B cell (primary cell): ENCODE results near the gene FRK. TPM values are rescaled to one million over a fixed set of nuclear protein-coding genes. Genes with fewer than 3 reads are reported as not detected.
"Not testable (repeated sequence)": the region's sequence is repeated elsewhere in the genome, so short reads cannot be mapped to it uniquely, and the experiment has no call there.

Source experiments
- ATAC-seq: fragments of 200-7000 bp; cut with Tn5 transposase; one replicate; pipeline ENCODE4 v1.10.0; 2021; ENCODE audit warnings: low read depth, mild to moderate bottlenecking, moderate number of reproducible peaks, moderate library complexity
- CTCF ChIA-PET: fragments of 350-600 bp; sonication (Branson Sonifier 250); formaldehyde crosslinking; loops from one replicate; lab custom pipeline; 2021; ENCODE audit warnings: antibody characterized with exemption, inconsistent platforms; lab: Charles Lee
- POLR2A ChIA-PET: fragments of 350-600 bp; sonication (Branson Sonifier 250); formaldehyde crosslinking; loops from one replicate; lab custom pipeline; 2021; ENCODE audit warnings: antibody characterized with exemption; lab: Charles Lee
- DNase-seq: peaks from one replicate; pipeline ENCODE4 v3.0.0; 2013
- H2AFZ ChIP-seq: 2 replicates; pipeline ENCODE4 v1.6.1; 2012; ENCODE audit warnings: mild to moderate bottlenecking, low read depth, low read length; ENCODE audit not compliant: insufficient read depth, poor library complexity, severe bottlenecking
- H3K27ac ChIP-seq, 2 donors: 1 replicate in 1 of 2; 2 replicates in 1 of 2; pipeline ENCODE4 v1.5.1; 2012 to 2013; ENCODE audit warnings: low read length in 2 of 2, mild to moderate bottlenecking in 2 of 2, moderate library complexity in 1 of 2
- H3K27me3 ChIP-seq, 4 experiments: fragments of 200-600 bp in 1 of 4; sonication (generic) in 1 of 4; replicated peaks in 1 of 4; 1 replicate in 2 of 4; 2 replicates in 2 of 4; pipeline versions ENCODE4 v1.6.1 to v1.7.0; 2013 to 2016; ENCODE audit warnings: low read length in 3 of 4, mild to moderate bottlenecking in 2 of 4, mixed read lengths in 1 of 4, moderate library complexity in 1 of 4; ENCODE audit not compliant: insufficient read depth in 4 of 4, control insufficient read depth in 3 of 4; ENCODE audit errors: control extremely low read depth in 1 of 4
- H3K36me3 ChIP-seq, 2 experiments: replicated peaks in 1 of 2; 1 replicate in 1 of 2; 2 replicates in 1 of 2; pipeline versions ENCODE4 v1.6.1 to v1.7.1; 2013; ENCODE audit warnings: low read length in 1 of 2; ENCODE audit not compliant: insufficient read depth in 2 of 2, control insufficient read depth in 1 of 2; ENCODE audit errors: control extremely low read depth in 1 of 2, extremely low read depth in 1 of 2
- H3K4me1 ChIP-seq, 2 donors: fragments of 200-600 bp in 1 of 2; sonication (generic) in 1 of 2; 1 replicate in 1 of 2; 2 replicates in 1 of 2; pipeline versions ENCODE4 v1.5.1 to v1.6.1; 2013 to 2017; ENCODE audit warnings: low read length in 2 of 2; ENCODE audit not compliant: control insufficient read depth in 2 of 2, insufficient read depth in 2 of 2
- H3K4me2 ChIP-seq: replicated peaks from 2 replicates; pipeline ENCODE3; 2012; ENCODE audit warnings: mild to moderate bottlenecking, low read depth, low read length; ENCODE audit not compliant: poor library complexity, severe bottlenecking
- H3K4me3 ChIP-seq, 5 experiments: fragments of 200-600 bp in 1 of 5; sonication (generic) in 1 of 5; 1 replicate in 3 of 5; 2 replicates in 2 of 5; pipeline versions ENCODE4 v1.5.1 to v1.7.0; 2011 to 2016; ENCODE audit warnings: low read length in 4 of 5, mild to moderate bottlenecking in 4 of 5, low read depth in 2 of 5, control low read depth in 1 of 5, moderate library complexity in 1 of 5; ENCODE audit not compliant: insufficient read depth in 1 of 5; ENCODE audit errors: control extremely low read depth in 1 of 5, extremely low read depth in 1 of 5
- H3K79me2 ChIP-seq: fragments of 200-600 bp; sonication (generic); one replicate; pipeline ENCODE4 v1.6.0; 2016; ENCODE audit warnings: low read length; ENCODE audit not compliant: control insufficient read depth, insufficient read depth
- H3K9ac ChIP-seq: fragments of 200-600 bp; sonication (generic); 2 replicates; pipeline ENCODE4 v1.6.1; 2017; ENCODE audit warnings: mild to moderate bottlenecking, low read length, moderate library complexity
- H3K9me3 ChIP-seq, 3 donors: one replicate each; pipeline versions ENCODE4 v1.6.1 to v1.7.1; 2013; ENCODE audit warnings: low read length in 2 of 3; ENCODE audit not compliant: control insufficient read depth in 2 of 3, insufficient read depth in 1 of 3; ENCODE audit errors: control extremely low read depth in 1 of 3
- H4K20me1 ChIP-seq: 2 replicates; pipeline ENCODE4 v1.6.0; 2012; ENCODE audit warnings: mild to moderate bottlenecking, low read length; ENCODE audit not compliant: insufficient read depth, control insufficient read depth, poor library complexity, severe bottlenecking
- H3K27ac Mint-ChIP-seq: one replicate; pipeline ENCODE4 v1.8.0; 2021; ENCODE audit warnings: mixed read lengths
- H3K27me3 Mint-ChIP-seq: one replicate; pipeline ENCODE4 v1.8.0; 2021; ENCODE audit warnings: mixed read lengths
- H3K4me1 Mint-ChIP-seq: one replicate; pipeline ENCODE4 v1.8.0; 2021; ENCODE audit warnings: mixed read lengths
- H3K4me3 Mint-ChIP-seq: one replicate; pipeline ENCODE4 v1.8.0; 2021; ENCODE audit warnings: mixed read lengths
- H3K9me3 Mint-ChIP-seq: one replicate; pipeline ENCODE4 v1.8.0; 2022; ENCODE audit warnings: mixed read lengths; ENCODE audit not compliant: insufficient read depth
- EZH2 ChIP-seq: IDR thresholded peaks from 2 replicates; pipeline ENCODE4 v1.6.1; 2012; ENCODE audit warnings: borderline replicate concordance, low read depth, mild to moderate bottlenecking, moderate library complexity, low read length; ENCODE audit not compliant: insufficient read depth, poor library complexity, severe bottlenecking
- WGBS: methylation state at CpG from one replicate; pipeline ENCODE4 v1.1.5; 2013; ENCODE audit warnings: missing lambda C conversion rate; ENCODE audit not compliant: insufficient coverage; 5-methylcytosine and 5-hydroxymethylcytosine counted together
- intact Hi-C: fragments of 100-400 bp; cut with micrococcal nuclease; formaldehyde crosslinking; loops from one replicate; pipeline ENCODE4 v1.10.0; 2022
- polyA plus RNA-seq: library from polyadenylated mRNA; depleted of rRNA; stranded (reverse); fragments of >200 nt; gene quantifications from 2 replicates; pipeline ENCODE4 v1.2.3, GENCODE V29; 2012
- total RNA-seq, 2 donors: library from RNA; stranded (reverse); fragments of 120-200 nt in 1 of 2; gene quantifications; 1 replicate in 1 of 2; 2 replicates in 1 of 2; pipeline versions ENCODE4 v1.2.3 to v1.2.4, GENCODE V29; 2013 to 2022
- TF ChIP-seq, protein P1 (sequence below): fragments of 200-600 bp; IDR thresholded peaks from one replicate; pipeline ENCODE4 v1.8.0; 2022; ENCODE audit warnings: antibody characterized with exemption, mild to moderate bottlenecking

FRK gene
- total and polyA plus RNA-seq, 2 donors (not counting 1 experiment from before 2014, with no cell fraction given), result 0.01 to 0.07 TPM

DNA sequence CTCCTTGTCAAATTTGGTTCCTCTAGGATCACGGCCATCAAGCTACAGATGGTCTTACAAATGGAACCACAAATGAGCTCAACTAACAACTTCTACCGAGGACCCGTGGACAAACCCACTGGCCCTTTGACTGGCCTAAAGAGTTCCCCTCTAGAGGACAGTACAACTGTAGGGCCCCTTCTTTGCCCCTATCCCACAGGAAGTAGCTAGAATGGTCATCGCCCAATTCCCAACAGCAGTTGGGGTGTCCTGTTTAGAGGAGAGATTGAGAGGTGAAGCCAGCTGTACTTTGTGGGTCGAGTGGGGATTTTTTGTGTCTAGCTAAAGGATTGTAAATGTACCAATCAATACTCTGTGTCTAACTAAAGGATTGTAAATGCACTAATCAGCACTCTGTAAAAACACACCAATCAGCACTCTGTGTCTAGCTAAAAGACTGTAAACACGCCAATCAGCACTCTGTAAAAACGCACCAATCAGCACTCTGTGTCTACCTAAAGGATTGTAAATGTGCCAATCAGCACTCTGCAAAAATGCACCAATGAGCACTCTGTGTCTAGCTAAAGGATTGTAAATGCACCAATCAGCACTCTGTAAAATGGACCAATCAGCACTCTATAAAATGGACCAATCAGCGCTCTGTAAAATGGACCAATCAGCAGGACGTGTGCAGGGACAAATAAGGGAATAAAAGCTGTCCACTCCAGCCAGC, 35.5 kb upstream of the FRK start:
- H3K27me3 Mint-ChIP-seq, H3K4me2 ChIP-seq, H3K4me3 Mint-ChIP-seq, H4K20me1 ChIP-seq, H3K36me3 ChIP-seq, DNase-seq, H3K9me3 ChIP-seq, H3K27ac Mint-ChIP-seq, H3K27me3 ChIP-seq, POLR2A ChIA-PET, H2AFZ ChIP-seq, H3K4me1 Mint-ChIP-seq, H3K4me1 ChIP-seq, ATAC-seq, H3K79me2 ChIP-seq, intact Hi-C loops, H3K27ac ChIP-seq, H3K9ac ChIP-seq, H3K4me3 ChIP-seq: not testable (repeated sequence)
- 100% methylated on average over 2 of the region's 9 CpGs for WGBS
- peaks cover 10% of the 10 kb centered on the region for H3K9me3 Mint-ChIP-seq
- CTCF ChIA-PET, result interaction anchor here (0.7 to 5.0 kb wide), 16 partner anchors 9 to 200 kb away, joined by 3 to 165 read pairs (median 4); no protein-coding TSS in a partner anchor

DNA sequence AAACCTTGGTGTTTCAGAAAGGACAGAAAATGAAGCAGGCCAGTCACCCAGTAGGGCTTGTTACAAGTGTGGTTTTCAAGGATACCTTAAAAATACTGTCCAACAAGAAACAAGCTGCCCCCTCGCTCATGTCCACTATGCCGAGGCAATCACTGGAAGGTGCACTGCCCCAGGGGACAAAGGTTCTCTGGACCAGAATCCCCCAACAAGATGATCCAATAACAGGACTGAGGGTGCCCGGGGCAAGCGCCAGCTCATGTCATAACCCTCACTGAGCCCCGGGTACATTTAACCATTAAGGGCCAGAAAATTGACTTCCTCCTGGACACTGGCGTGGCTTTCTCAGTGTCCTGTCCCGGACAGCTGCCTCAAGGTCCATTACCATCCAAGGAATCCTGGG, 33.4 kb upstream of the FRK start:
- Histone ChIP-seq H3K27me3 (no peaks in the 10 kb centered on the region), H3K9me3 (peaks cover 0 to 11% (median 9%) of the 10 kb centered on the region in 3 donors), H4K20me1 (no peaks in the 10 kb centered on the region), H2AFZ (no peak overlapping the region), H3K36me3 (no peaks in the 10 kb centered on the region), H3K27ac (no peak overlapping the region), H3K79me2 (no peaks in the 10 kb centered on the region), H3K4me2 (no peak overlapping the region), H3K4me1 (peaks cover 5 to 7% of the 10 kb centered on the region in 2 donors), H3K9ac (no peak overlapping the region), H3K4me3 (no peak overlapping the region)
- H3K27ac Mint-ChIP-seq, result no peak overlapping the region
- DNase-seq (no peak), ATAC-seq (no peak)
- H3K4me3 Mint-ChIP-seq, result no peak overlapping the region
- ChIA-PET POLR2A (no interaction called here), CTCF (interaction anchor here (0.8 kb wide), 1 partner anchor 85 kb away, joined by 3 read pairs; no protein-coding TSS in a partner anchor)
- intact Hi-C loops, result no loop called here
- peaks cover 10% of the 10 kb centered on the region for H3K9me3 Mint-ChIP-seq
- 99% methylated on average over 5 of the region's 7 CpGs for WGBS
- TF ChIP-seq EZH2, result no peak
- TF ChIP-seq, protein P1, sequence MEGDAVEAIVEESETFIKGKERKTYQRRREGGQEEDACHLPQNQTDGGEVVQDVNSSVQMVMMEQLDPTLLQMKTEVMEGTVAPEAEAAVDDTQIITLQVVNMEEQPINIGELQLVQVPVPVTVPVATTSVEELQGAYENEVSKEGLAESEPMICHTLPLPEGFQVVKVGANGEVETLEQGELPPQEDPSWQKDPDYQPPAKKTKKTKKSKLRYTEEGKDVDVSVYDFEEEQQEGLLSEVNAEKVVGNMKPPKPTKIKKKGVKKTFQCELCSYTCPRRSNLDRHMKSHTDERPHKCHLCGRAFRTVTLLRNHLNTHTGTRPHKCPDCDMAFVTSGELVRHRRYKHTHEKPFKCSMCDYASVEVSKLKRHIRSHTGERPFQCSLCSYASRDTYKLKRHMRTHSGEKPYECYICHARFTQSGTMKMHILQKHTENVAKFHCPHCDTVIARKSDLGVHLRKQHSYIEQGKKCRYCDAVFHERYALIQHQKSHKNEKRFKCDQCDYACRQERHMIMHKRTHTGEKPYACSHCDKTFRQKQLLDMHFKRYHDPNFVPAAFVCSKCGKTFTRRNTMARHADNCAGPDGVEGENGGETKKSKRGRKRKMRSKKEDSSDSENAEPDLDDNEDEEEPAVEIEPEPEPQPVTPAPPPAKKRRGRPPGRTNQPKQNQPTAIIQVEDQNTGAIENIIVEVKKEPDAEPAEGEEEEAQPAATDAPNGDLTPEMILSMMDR, result no peak
- peaks cover 4% of the 10 kb centered on the region for H3K27me3 Mint-ChIP-seq
- H3K4me1 Mint-ChIP-seq, result peaks cover 5% of the 10 kb centered on the region
